NB4 (cell line): ENCODE results near the gene MLXIP.

Experiments used
- DNase-seq: peaks from one replicate; pipeline ENCODE4 v3.0.0; 2010; ENCODE audit warnings: low read depth
- H3K4me3 ChIP-seq: one replicate; pipeline ENCODE4 v1.5.1; 2011; ENCODE audit warnings: mild to moderate bottlenecking, low read depth, low read length, moderate library complexity
- CTCF ChIP-seq: IDR thresholded peaks from one replicate; pipeline ENCODE4 v1.5.1; 2012; ENCODE audit warnings: low read depth, low read length
- MAX ChIP-seq: IDR thresholded peaks from 2 replicates; pipeline ENCODE4 v1.6.1; 2011; ENCODE audit warnings: low read depth, low read length
- MYC ChIP-seq: IDR thresholded peaks from 2 replicates; pipeline ENCODE4 v1.6.1; 2011; ENCODE audit warnings: low read depth, low read length
- POLR2A ChIP-seq: IDR thresholded peaks from 2 replicates; pipeline ENCODE4 v1.6.1; 2011; ENCODE audit warnings: mild to moderate bottlenecking; ENCODE audit not compliant: insufficient read length; ENCODE audit errors: extremely low read depth

The MLXIP gene

GRCh38 chr12:122080149-122081082 lies 1.9 kb downstream of the MLXIP start:
- DNase-seq, result peak; percentile 86
- TF ChIP-seq POLR2A (no peak), MAX (no peak; the same call in 1 of the 2 replicates), CTCF (no peak), MYC (peak; percentile 27; the same call in 1 of the 2 replicates)
- H3K4me3 ChIP-seq, result peak overlapping the region; percentile 84

- peak; percentile 44 for DNase-seq
- TF ChIP-seq MAX (no peak), MYC (no peak), CTCF (no peak), POLR2A (no peak)
- H3K4me3 ChIP-seq, result peak overlapping the region; percentile 84
Observed at GRCh38 chr12:122081083-122081696, 2.6 kb downstream of the MLXIP start.

GRCh38 chr12:122081697-122082221 lies 3.2 kb downstream of the MLXIP start:
- H3K4me3 ChIP-seq, result peak overlapping the region; percentile 84
- TF ChIP-seq POLR2A (no peak), CTCF (no peak), MAX (peak; percentile 61; the same call in 1 of the 2 replicates), MYC (0 out of 2 replicates have a peak, but pooled peaks have one; percentile 24)
- DNase-seq, result peak; percentile 95

GRCh38 chr12:122082621-122083356 lies 4.2 kb downstream of the MLXIP start:
- peak overlapping the region; percentile 84 for H3K4me3 ChIP-seq
- TF ChIP-seq MAX (no peak), POLR2A (no peak), CTCF (no peak), MYC (no peak)
- DNase-seq, result no peak

- TF ChIP-seq MYC (no peak), MAX (no peak)
- no peak for DNase-seq
- H3K4me3 ChIP-seq, result no peak overlapping the region
Observed at GRCh38 chr12:122084857-122085405, 6.4 kb downstream of the MLXIP start.
